IPS DF 6.9 (cell line): ENCODE results near the gene HSD3B7.
"Not testable (repeated sequence)": the region's sequence is repeated elsewhere in the genome, so short reads cannot be mapped to it uniquely, and the experiment has no call there.

Experiments
- DNase-seq: peaks from one replicate; pipeline ENCODE4 v3.0.0-alpha.2; 2013; ENCODE audit warnings: low read depth, low spot score
- H3K27ac ChIP-seq: one replicate; pipeline ENCODE4 v1.5.1; 2013; ENCODE audit warnings: low read length, control low read depth
- H3K27me3 ChIP-seq: 2 replicates; pipeline ENCODE4 v1.6.1; 2013; ENCODE audit warnings: mild to moderate bottlenecking, low read length; ENCODE audit not compliant: control insufficient read depth, insufficient read depth
- H3K36me3 ChIP-seq: 2 replicates; pipeline ENCODE4 v1.6.1; 2013; ENCODE audit warnings: low read length; ENCODE audit not compliant: control insufficient read depth, insufficient read depth
- H3K4me1 ChIP-seq: 2 replicates; pipeline ENCODE4 v1.6.1; 2013; ENCODE audit warnings: low read length; ENCODE audit not compliant: control insufficient read depth, insufficient read depth
- H3K4me3 ChIP-seq: 2 replicates; pipeline ENCODE4 v1.5.1; 2013; ENCODE audit warnings: mild to moderate bottlenecking, low read length
- H3K9me3 ChIP-seq: 2 replicates; pipeline ENCODE4 v1.6.1; 2013; ENCODE audit warnings: low read length, inconsistent platforms; ENCODE audit not compliant: control insufficient read depth, insufficient read depth
- WGBS: extraction: QIAGEN DNeasy Blood & Tissue Kit; methylation state at CpG from one replicate; pipeline ENCODE4 v1.1.7; 2013; ENCODE audit warnings: mixed read lengths, missing lambda C conversion rate; ENCODE audit not compliant: insufficient read length, insufficient coverage; 5-methylcytosine and 5-hydroxymethylcytosine counted together

Gene HSD3B7

GRCh38 chr16:31009894-31010584 is 25.0 kb downstream of the HSD3B7 start:
- Histone ChIP-seq H3K4me1 (no peaks in the 10 kb centered on the region), H3K36me3 (no peaks in the 10 kb centered on the region), H3K9me3 (no peaks in the 10 kb centered on the region), H3K27ac (no peak overlapping the region), H3K27me3 (no peaks in the 10 kb centered on the region), H3K4me3 (peak overlapping the region; percentile 61)
- no CpG with 5 or more reads among the region's 36 CpGs for WGBS
- no peak for DNase-seq

DNA sequence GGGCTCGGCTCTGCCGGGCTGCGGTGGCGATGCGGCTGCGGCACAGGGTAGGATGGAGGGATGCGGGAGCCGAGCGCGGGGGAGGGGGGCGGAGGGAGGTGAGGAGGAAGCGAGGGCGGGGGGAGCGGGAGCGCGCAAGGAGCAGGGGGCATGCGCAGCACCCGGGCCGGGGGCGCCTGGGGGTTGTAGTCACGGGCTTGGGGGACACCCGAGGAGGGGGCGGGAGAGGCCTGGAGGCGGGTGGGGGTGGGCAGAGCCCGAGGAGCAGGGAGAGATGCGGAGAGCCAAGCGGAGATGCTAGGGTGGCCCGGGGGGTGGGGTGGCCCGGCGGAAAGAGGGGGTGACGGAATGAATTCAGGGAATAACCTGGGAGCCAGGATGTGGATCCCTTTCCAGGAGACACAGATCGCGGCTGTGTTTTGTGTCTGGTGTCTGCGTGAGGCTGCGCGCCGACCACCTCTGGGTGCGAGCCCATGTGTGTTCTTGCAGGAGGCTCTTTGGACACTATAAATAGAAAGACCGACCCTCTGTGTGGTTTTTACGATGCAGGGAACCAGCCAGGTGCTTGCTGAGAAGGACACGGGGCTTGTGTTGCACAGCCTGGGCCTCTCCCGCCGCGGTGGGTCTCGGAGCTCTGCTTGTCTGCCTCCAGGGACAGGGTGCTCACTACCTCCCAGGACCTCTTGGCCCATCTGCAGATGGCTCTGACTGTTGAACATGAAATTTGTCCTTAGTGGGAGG is 25.7 kb downstream of the HSD3B7 start, which contains the start of gene STX1B:
Gene STX1B, minus strand, starts transcription at position 54 of the 741 bp plus-strand sequence. CDS start 242 bp downstream, outside the sequence.
- H3K27ac ChIP-seq = no peak within 1 kb of the TSS
- WGBS = no CpG with 5 or more reads among the region's 45 CpGs
- no peaks in the 10 kb centered on the region for H3K9me3 ChIP-seq
- no peaks in the 10 kb centered on the region for H3K27me3 ChIP-seq
- no peaks in the 10 kb centered on the region for H3K4me1 ChIP-seq
- no peak for DNase-seq
- peak within 1 kb of the TSS; percentile 61 for H3K4me3 ChIP-seq
- H3K36me3 ChIP-seq = no peaks in the 10 kb centered on the region

DNA sequence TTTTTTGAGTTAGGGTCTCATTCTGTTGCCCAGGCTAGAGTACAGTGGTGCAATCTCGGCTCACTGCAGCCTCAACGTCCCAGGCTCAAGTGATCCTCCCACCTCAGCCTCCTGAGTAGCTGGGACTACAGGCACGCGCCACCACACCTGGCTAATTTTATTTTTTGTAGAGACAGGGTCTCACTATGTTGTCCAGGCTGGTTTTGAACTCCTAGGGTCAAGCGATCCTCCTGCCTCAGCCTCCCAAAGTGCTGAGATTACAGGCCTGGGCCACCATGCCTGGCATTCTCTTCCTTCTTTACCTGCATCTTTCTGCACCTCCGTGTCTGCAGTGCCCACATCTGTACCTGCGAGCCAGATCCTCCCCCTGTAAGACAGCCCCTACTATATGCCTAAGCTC is 26.8 kb downstream of the HSD3B7 start:
- not testable (repeated sequence) for H3K4me1 ChIP-seq, H3K27me3 ChIP-seq, H3K27ac ChIP-seq, H3K36me3 ChIP-seq, DNase-seq, H3K9me3 ChIP-seq, H3K4me3 ChIP-seq
- WGBS = no CpG with 5 or more reads among the region's 7 CpGs

GRCh38 chr16:31013292-31013691 is 28.3 kb downstream of the HSD3B7 start:
- DNase-seq, H3K9me3 ChIP-seq, H3K27ac ChIP-seq, H3K27me3 ChIP-seq, H3K4me3 ChIP-seq, H3K36me3 ChIP-seq, H3K4me1 ChIP-seq: not testable (repeated sequence)

- WGBS = no CpG with 5 or more reads among the region's 6 CpGs
- H3K4me3 ChIP-seq = no peak overlapping the region
- H3K27ac ChIP-seq = no peak overlapping the region
- no peaks in the 10 kb centered on the region for H3K27me3 ChIP-seq
- H3K4me1 ChIP-seq = no peaks in the 10 kb centered on the region
- no peak for DNase-seq
- no peaks in the 10 kb centered on the region for H3K9me3 ChIP-seq
- no peaks in the 10 kb centered on the region for H3K36me3 ChIP-seq
These were observed 31.0 kb downstream of the HSD3B7 start for GRCh38 chr16:31016018-31016417.

DNA sequence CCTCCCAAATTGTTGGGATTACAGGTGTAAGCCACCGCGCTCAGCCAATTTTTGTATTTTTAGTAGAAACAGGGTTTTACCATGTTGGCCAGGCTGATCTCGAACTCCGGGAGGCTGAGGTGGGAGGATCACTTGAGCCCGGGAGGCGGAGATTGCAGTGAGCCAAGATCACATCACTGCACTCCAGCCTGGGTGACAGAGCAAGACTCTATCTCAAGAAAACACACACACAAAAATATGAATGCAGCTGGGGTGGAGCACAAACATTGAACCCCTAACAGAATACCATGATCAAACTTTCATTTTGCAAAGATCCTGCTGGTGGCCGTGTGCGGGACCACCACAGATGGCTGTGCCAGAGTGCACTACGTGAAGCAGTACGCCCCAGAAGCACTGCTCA is 32.7 kb downstream of the HSD3B7 start:
- H3K36me3 ChIP-seq, H3K9me3 ChIP-seq, H3K4me3 ChIP-seq, H3K27ac ChIP-seq, H3K4me1 ChIP-seq, H3K27me3 ChIP-seq, DNase-seq: not testable (repeated sequence)
- no CpG with 5 or more reads among the region's 10 CpGs for WGBS

GRCh38 chr16:31020536-31020935 is 35.5 kb downstream of the HSD3B7 start:
- H3K9me3 ChIP-seq = no peaks in the 10 kb centered on the region
- H3K4me1 ChIP-seq = no peaks in the 10 kb centered on the region
- DNase-seq = no peak
- no peak overlapping the region for H3K4me3 ChIP-seq
- no peaks in the 10 kb centered on the region for H3K36me3 ChIP-seq
- no CpG with 5 or more reads among the region's 3 CpGs for WGBS
- H3K27me3 ChIP-seq = no peaks in the 10 kb centered on the region
- no peak overlapping the region for H3K27ac ChIP-seq

DNA sequence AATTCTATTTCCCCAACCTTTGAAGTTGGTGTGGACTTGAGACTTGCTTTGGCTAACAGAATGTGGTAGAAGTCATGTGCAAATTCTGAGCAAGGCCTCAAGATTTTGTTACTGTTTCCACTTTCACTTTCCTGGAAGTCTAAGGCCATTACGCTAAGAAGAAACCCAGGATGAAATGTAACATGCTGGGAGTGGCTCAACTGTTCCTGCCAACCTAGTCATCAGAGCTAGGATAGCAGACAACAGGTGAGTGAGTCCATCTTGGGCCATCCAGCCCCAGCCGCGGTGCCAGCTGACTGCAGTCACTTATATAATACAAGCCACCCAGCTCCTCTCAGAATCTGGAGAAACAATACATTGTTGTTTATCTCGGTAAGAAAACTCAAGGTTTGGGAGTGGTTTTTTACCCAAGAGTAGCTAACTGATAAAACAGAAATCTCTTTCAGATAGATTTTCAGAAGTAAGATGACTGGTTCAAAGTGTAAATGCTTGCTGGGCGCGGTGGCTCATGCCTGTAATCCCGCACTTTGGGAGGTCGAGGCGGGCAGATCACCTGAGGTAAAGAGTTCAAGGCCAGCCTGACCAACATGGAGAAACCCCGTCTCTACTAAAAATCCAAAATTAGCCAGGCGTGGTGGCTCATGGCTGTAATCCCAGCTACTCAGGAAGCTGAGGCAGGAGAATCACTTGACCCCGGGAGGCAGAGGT is 37.7 kb downstream of the HSD3B7 start:
- Histone ChIP-seq H3K4me3 (no peak overlapping the region), H3K9me3 (no peaks in the 10 kb centered on the region), H3K27me3 (no peaks in the 10 kb centered on the region), H3K27ac (no peak overlapping the region), H3K4me1 (no peaks in the 10 kb centered on the region), H3K36me3 (no peaks in the 10 kb centered on the region)
- DNase-seq = no peak
- WGBS = no CpG with 5 or more reads among the region's 12 CpGs

GRCh38 chr16:31023252-31023602 is 38.2 kb downstream of the HSD3B7 start:
- WGBS = no CpG with 5 or more reads among the region's 4 CpGs

DNA sequence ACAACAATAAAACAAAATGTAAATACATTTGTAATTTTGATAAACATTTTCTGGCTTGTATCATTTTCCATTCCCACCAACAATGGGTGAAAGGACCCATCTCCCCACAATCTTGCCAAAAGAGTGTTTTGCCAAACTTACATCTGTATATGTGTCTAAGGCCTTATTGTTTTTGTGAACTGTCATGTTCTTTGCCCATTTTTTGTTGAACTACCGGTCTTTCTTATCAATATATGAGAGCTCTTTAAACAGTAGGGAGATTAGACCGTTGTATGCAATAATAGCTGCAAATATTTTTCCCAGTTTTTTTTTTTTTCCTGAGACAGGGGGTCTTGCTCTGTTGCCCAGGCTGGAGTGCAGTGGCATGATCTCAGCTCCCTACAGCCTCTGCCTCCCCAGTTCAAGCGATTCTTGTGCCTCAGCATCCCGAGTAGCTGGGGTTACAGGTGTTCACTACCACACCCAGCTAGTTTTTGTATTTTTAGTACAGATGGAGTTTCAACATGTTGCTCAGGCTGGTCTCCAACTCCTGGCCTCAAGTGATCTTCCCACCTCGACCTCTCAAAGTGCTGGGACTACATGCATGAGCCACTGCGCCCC is 38.7 kb downstream of the HSD3B7 start:
- H3K9me3 ChIP-seq = no peaks in the 10 kb centered on the region
- DNase-seq = no peak
- H3K36me3 ChIP-seq = no peaks in the 10 kb centered on the region
- H3K4me1 ChIP-seq = no peaks in the 10 kb centered on the region
- no peak overlapping the region for H3K27ac ChIP-seq
- no CpG with 5 or more reads among the region's 6 CpGs for WGBS
- H3K4me3 ChIP-seq = no peak overlapping the region
- no peaks in the 10 kb centered on the region for H3K27me3 ChIP-seq

More at GRCh38 chr16:31023252-31023602, 38.2 kb downstream of the HSD3B7 start:
- DNase-seq = no peak
- no peak overlapping the region for H3K4me3 ChIP-seq
- no peaks in the 10 kb centered on the region for H3K36me3 ChIP-seq
- no peaks in the 10 kb centered on the region for H3K4me1 ChIP-seq
- H3K27ac ChIP-seq = no peak overlapping the region
- no peaks in the 10 kb centered on the region for H3K9me3 ChIP-seq
- no peaks in the 10 kb centered on the region for H3K27me3 ChIP-seq
